Measurements from ENCODE around the gene COA8.

Gene COA8

DNA sequence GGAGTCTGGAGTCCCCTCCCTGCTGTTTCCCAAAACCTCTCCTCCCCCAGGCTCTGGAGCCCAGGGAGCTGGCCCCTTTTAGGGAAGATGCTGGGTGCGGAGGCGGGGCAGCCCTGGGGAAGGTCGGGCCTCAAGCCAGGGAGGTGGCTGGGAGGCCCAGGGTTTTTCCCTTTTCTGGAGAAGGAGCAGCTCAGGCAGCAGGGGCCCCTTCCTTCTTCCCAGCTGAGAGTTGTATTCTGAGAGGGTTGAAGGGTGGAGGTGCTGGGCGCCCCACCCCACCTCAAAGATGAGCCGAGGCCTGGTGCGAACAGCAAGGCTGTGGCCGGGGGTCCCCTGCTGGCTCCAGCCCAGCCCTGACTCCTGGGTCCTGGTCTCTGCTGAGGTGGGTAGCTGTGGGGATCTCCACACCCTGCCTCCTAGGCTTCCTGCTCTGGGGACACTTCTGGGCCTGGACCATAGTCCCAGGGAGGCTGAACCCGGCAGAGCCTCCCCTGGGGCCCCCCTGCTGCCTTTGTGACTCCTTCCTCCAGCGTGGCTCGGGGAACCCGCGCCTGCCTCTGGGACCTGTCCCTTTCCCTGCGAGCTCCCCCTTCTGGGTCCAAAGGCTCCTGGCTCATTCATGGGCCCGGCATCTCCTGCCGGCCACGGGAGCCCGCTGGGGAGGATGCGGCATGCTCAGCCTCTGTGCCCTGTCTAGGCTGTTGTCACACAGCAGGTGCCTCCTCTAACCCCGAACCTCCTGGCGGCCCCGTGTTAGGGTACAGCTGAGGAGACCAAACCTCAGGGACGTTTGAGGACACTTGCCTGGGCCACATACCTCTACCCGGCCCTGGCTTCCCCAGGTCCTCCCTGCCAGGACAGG, 29.4 kb upstream of the COA8 start:
- Histone ChIP-seq H3K36me3 (ENCODE audit: control insufficient read depth in 4 of 4, insufficient read depth in 4 of 4, low read length in 3 of 4) (peaks cover 0 to 49% (median 20%) of the 10 kb centered on the region in 4 experiments), H3K9me3 (ENCODE audit: control extremely low read depth in 1 of 5, control insufficient read depth in 4 of 5, insufficient read depth in 2 of 5, low read depth in 1 of 5, low read length in 4 of 5) (no peaks in the 10 kb centered on the region), H3K27ac (ENCODE audit: insufficient read depth in 1 of 2, low read depth in 1 of 2, low read length in 2 of 2, poor library complexity in 1 of 2, severe bottlenecking in 2 of 2) (no peak overlapping the region), H3K27me3 (replicated peaks in 2 of 5; ENCODE audit: control insufficient read depth in 4 of 5, insufficient read depth in 5 of 5, low read length in 4 of 5) (peaks cover 0 to 4% (median 0%) of the 10 kb centered on the region in 5 experiments), H3K4me3 (ENCODE audit: control insufficient read depth in 1 of 7, extremely low read depth in 1 of 7, insufficient read depth in 4 of 7, low read depth in 2 of 7, low read length in 6 of 7) (no peak overlapping the region), H3K4me1 (ENCODE audit: control extremely low read depth in 1 of 4, control insufficient read depth in 4 of 4, insufficient read depth in 4 of 4, low read length in 3 of 4) (peaks cover 0 to 21% (median 18%) of the 10 kb centered on the region in 4 experiments)
- ChIA-PET POLR2A (no interaction called here), CTCF (interaction anchor here (1.1 to 2.2 kb wide), 5 partner anchors 9 to 29 kb away, joined by 3 to 7 read pairs (median 4); no protein-coding TSS in a partner anchor)
- WGBS (ENCODE audit: insufficient coverage), result 96% methylated on average over 16 of the region's 23 CpGs
- no peak for DNase-seq

DNA sequence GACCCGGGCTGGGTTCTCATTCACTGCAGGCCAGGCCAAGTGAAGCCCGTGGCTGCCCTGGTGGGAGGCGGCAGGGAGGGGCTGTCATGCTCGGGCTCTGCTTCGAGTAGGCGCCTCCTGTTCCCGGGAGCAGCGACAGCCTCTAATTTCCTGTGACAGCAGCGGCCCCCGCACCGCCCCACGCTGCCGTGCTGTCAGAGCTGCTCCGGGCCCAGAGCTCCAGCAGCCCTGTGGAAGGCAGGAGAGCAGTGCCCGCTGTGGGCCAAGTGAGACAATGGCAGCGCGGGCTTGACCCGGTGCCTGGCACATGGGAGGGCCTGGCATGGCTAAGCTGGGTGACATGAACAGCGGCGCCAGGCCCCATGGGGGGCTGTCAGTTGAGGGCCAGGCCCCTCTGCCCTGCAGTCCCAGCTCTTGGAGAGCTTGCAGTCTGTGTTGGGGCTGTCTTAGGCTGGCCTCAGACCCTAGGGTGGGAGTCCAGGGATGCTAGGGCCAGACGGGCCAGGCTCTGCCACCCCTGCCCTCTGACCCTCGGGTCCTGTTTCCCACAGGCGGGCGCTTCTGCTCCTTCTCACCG, 28.7 kb upstream of the COA8 start:
- WGBS (ENCODE audit: insufficient coverage), result 95% methylated on average over 25 of the region's 25 CpGs
- peaks cover 0 to 11% (median 0%) of the 10 kb centered on the region in 5 experiments for H3K27me3 ChIP-seq (replicated peaks in 2 of 5; ENCODE audit: control insufficient read depth in 4 of 5, insufficient read depth in 5 of 5, low read length in 4 of 5)
- DNase-seq, result no peak
- H3K4me3 ChIP-seq (ENCODE audit: control insufficient read depth in 1 of 7, extremely low read depth in 1 of 7, insufficient read depth in 4 of 7, low read depth in 2 of 7, low read length in 6 of 7), result no peak overlapping the region
- POLR2A ChIA-PET, result no interaction called here
- H3K27ac ChIP-seq (ENCODE audit: insufficient read depth in 1 of 2, low read depth in 1 of 2, low read length in 2 of 2, poor library complexity in 1 of 2, severe bottlenecking in 2 of 2), result no peak overlapping the region
- H3K9me3 ChIP-seq (ENCODE audit: control extremely low read depth in 1 of 5, control insufficient read depth in 4 of 5, insufficient read depth in 2 of 5, low read depth in 1 of 5, low read length in 4 of 5), result no peaks in the 10 kb centered on the region
- CTCF ChIA-PET, result interaction anchor here (0.5 to 2.2 kb wide), 5 partner anchors 9 to 58 kb away, joined by 3 to 7 read pairs (median 4); no protein-coding TSS in a partner anchor
- H3K36me3 ChIP-seq (ENCODE audit: control insufficient read depth in 4 of 4, insufficient read depth in 4 of 4, low read length in 3 of 4), result peaks cover 0 to 49% (median 20%) of the 10 kb centered on the region in 4 experiments
- peaks cover 0 to 18% (median 14%) of the 10 kb centered on the region in 4 experiments for H3K4me1 ChIP-seq (ENCODE audit: control extremely low read depth in 1 of 4, control insufficient read depth in 4 of 4, insufficient read depth in 4 of 4, low read length in 3 of 4)

DNA sequence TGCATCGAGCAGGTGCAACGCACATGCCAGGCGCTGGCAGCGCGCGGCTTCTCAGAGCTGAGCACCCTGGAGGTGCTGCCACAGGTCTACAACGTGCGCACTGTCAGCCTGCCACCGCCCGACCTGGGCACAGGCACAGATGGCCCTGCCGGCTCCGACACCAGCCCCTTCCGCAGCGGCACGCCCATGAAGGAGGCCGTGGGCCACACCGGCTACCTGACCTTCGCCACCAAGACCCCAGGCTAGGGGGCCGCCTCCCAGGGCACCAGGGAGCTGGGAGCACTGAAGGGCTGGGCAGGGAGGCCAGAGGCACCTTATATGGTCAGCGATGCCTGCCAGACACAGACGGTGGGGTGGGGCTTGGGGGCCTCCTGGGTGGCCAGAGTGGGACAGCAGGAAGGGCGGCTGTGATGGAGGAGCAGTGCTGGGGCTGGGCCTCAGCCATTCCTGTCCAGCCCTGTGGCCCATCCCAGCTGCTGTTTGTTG, 28.1 kb upstream of the COA8 start:
- WGBS (ENCODE audit: insufficient coverage), result 96% methylated on average over 18 of the region's 22 CpGs
- POLR2A ChIA-PET, result no interaction called here
- Histone ChIP-seq H3K27ac (ENCODE audit: insufficient read depth in 1 of 2, low read depth in 1 of 2, low read length in 2 of 2, poor library complexity in 1 of 2, severe bottlenecking in 2 of 2) (no peak overlapping the region), H3K4me3 (ENCODE audit: control insufficient read depth in 1 of 7, extremely low read depth in 1 of 7, insufficient read depth in 4 of 7, low read depth in 2 of 7, low read length in 6 of 7) (no peak overlapping the region), H3K4me1 (ENCODE audit: control extremely low read depth in 1 of 4, control insufficient read depth in 4 of 4, insufficient read depth in 4 of 4, low read length in 3 of 4) (peaks cover 0 to 12% (median 10%) of the 10 kb centered on the region in 4 experiments), H3K9me3 (ENCODE audit: control extremely low read depth in 1 of 5, control insufficient read depth in 4 of 5, insufficient read depth in 2 of 5, low read depth in 1 of 5, low read length in 4 of 5) (no peaks in the 10 kb centered on the region), H3K27me3 (replicated peaks in 2 of 5; ENCODE audit: control insufficient read depth in 4 of 5, insufficient read depth in 5 of 5, low read length in 4 of 5) (peaks cover 0 to 15% (median 0%) of the 10 kb centered on the region in 5 experiments), H3K36me3 (ENCODE audit: control insufficient read depth in 4 of 4, insufficient read depth in 4 of 4, low read length in 3 of 4) (peaks cover 0 to 49% (median 20%) of the 10 kb centered on the region in 4 experiments)
- CTCF ChIA-PET, result interaction anchor here (0.5 to 1.6 kb wide), 4 partner anchors 10 to 57 kb away, joined by 3 to 7 read pairs (median 4); no protein-coding TSS in a partner anchor
- no peak for DNase-seq

DNA sequence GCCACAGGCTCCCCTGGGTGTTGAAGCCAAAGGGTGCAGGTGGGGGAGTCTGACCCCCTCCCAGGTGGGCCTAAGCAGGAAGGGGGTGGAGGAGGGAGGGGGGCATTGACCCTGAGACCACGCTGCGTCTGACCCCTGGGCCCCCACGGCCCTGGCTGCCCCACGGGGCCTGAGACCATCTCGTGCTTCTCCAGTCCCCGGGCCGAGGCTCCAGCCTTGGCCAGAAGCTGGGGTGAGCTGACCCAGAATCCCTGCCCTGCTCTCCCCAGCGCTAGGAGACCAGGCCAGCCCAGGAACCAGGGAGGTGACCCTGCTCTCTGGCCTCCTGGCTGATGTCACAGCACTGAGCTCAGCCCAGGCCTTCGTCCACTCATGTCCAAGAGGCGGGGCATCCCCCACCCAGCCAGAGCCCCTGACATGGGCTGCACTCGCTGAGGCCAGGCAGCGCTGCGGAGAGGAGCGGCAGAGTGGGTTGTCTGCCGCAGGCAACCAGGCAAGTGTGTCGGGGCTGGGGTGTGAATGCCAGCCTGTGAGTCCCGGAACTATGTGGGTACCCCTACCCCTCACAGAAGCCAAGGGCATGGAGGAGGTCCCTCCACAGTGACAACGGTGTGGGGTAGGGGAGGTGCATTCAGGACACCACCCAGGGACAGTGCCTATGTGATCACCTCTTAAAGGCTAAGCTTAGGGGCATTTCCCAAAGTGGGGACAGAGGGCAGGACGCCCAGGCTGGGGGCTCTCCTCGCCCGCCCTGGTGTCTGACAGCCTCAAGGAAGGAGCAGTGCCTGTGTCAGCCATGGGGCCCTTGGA, 27.5 kb upstream of the COA8 start:
- H3K9me3 ChIP-seq (ENCODE audit: control extremely low read depth in 1 of 5, control insufficient read depth in 4 of 5, insufficient read depth in 2 of 5, low read depth in 1 of 5, low read length in 4 of 5), result no peaks in the 10 kb centered on the region
- ChIA-PET POLR2A (interaction anchor here (0.6 kb wide), 1 partner anchor 1056 kb away, joined by 3 read pairs; no protein-coding TSS in a partner anchor), CTCF (interaction anchor here (1.4 to 1.6 kb wide), 2 partner anchors 10 to 17 kb away, joined by 6 to 7 read pairs; no protein-coding TSS in a partner anchor)
- 98% methylated on average over 19 of the region's 21 CpGs for WGBS (ENCODE audit: insufficient coverage)
- peaks cover 0 to 46% (median 20%) of the 10 kb centered on the region in 4 experiments for H3K36me3 ChIP-seq (ENCODE audit: control insufficient read depth in 4 of 4, insufficient read depth in 4 of 4, low read length in 3 of 4)
- peaks cover 0 to 6% (median 3%) of the 10 kb centered on the region in 4 experiments for H3K4me1 ChIP-seq (ENCODE audit: control extremely low read depth in 1 of 4, control insufficient read depth in 4 of 4, insufficient read depth in 4 of 4, low read length in 3 of 4)
- peaks cover 0 to 20% (median under 1%) of the 10 kb centered on the region in 5 experiments for H3K27me3 ChIP-seq (replicated peaks in 2 of 5; ENCODE audit: control insufficient read depth in 4 of 5, insufficient read depth in 5 of 5, low read length in 4 of 5)
- no peak for DNase-seq
- no peak overlapping the region for H3K27ac ChIP-seq (ENCODE audit: insufficient read depth in 1 of 2, low read depth in 1 of 2, low read length in 2 of 2, poor library complexity in 1 of 2, severe bottlenecking in 2 of 2)
- no peak overlapping the region for H3K4me3 ChIP-seq (ENCODE audit: control insufficient read depth in 1 of 7, extremely low read depth in 1 of 7, insufficient read depth in 4 of 7, low read depth in 2 of 7, low read length in 6 of 7)

DNA sequence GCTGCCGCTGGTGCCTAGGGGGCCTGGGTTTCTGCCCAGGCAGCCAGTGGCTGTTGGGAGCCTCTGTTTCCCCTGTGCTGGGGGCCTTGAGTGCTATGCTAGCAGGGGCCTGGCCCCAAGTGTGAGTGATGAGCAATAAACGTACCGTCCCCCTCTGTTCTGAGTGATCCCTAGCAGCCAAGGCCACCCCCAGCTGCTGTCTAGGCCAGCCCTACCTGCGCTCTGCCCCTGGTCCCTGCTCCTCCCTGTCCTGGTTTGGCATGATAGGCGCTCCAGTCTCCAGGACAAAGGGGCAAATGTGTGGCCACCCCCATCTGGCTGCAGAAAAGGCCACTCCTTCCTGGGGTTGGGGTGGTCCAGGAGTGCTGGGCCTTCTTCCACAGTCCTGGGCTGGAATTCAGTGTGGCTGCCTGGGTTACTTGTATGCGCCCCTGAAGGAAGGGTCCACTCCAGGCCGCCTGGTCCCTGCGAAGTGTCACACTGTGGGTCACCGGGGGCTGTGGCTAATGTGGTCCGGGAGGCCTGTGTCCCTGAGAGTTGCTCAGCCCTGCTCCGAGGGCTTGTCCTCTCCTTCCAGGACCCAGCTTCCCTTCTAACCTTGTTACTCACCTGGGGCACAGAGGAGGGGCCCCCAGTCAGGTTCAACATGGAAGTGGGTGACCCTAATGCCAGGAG, 26.7 kb upstream of the COA8 start:
- peaks cover 0 to 6% (median under 1%) of the 10 kb centered on the region in 4 experiments for H3K4me1 ChIP-seq (ENCODE audit: control extremely low read depth in 1 of 4, control insufficient read depth in 4 of 4, insufficient read depth in 4 of 4, low read length in 3 of 4)
- H3K27ac ChIP-seq (ENCODE audit: insufficient read depth in 1 of 2, low read depth in 1 of 2, low read length in 2 of 2, poor library complexity in 1 of 2, severe bottlenecking in 2 of 2), result no peak overlapping the region
- no peak overlapping the region for H3K4me3 ChIP-seq (ENCODE audit: control insufficient read depth in 1 of 7, extremely low read depth in 1 of 7, insufficient read depth in 4 of 7, low read depth in 2 of 7, low read length in 6 of 7)
- CTCF ChIA-PET, result interaction anchor here (0.7 to 1.7 kb wide), 4 partner anchors 17 to 133 kb away, joined by 3 to 6 read pairs (median 4); no protein-coding TSS in a partner anchor
- peaks cover 0 to 39% (median 20%) of the 10 kb centered on the region in 4 experiments for H3K36me3 ChIP-seq (ENCODE audit: control insufficient read depth in 4 of 4, insufficient read depth in 4 of 4, low read length in 3 of 4)
- H3K9me3 ChIP-seq (ENCODE audit: control extremely low read depth in 1 of 5, control insufficient read depth in 4 of 5, insufficient read depth in 2 of 5, low read depth in 1 of 5, low read length in 4 of 5), result no peaks in the 10 kb centered on the region
- H3K27me3 ChIP-seq (replicated peaks in 2 of 5; ENCODE audit: control insufficient read depth in 4 of 5, insufficient read depth in 5 of 5, low read length in 4 of 5), result peaks cover 0 to 20% (median 2%) of the 10 kb centered on the region in 5 experiments
- no peak for DNase-seq
- 96% methylated on average over 10 of the region's 11 CpGs for WGBS (ENCODE audit: insufficient coverage)
- POLR2A ChIA-PET, result interaction anchor here (0.6 kb wide), 1 partner anchor 1056 kb away, joined by 3 read pairs; no protein-coding TSS in a partner anchor

DNA sequence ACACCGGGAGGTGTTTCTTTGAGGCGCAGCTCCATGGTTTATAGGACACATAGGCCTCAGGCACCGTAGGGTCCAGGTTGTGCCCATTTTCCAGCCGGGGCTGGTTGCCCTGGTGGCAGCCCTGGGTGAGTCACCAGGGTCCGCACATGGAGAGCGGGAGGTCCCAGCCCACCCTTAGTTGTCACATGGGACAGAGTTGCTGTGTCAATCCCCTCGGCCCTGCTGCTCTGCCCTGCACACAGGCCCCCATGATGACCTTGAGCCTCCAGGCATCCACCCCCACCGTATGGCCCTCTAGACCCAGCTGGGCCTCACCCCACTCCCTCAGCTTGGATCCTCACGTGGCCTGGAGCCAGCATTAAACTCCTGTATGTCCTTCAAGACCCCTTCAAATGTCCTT, 26.1 kb upstream of the COA8 start:
- CTCF ChIA-PET, result interaction anchor here (0.7 to 1.7 kb wide), 3 partner anchors 17 to 132 kb away, joined by 3 to 5 read pairs (median 3); no protein-coding TSS in a partner anchor
- no peak for DNase-seq
- Histone ChIP-seq H3K4me3 (ENCODE audit: control insufficient read depth in 1 of 7, extremely low read depth in 1 of 7, insufficient read depth in 4 of 7, low read depth in 2 of 7, low read length in 6 of 7) (no peak overlapping the region), H3K27ac (ENCODE audit: insufficient read depth in 1 of 2, low read depth in 1 of 2, low read length in 2 of 2, poor library complexity in 1 of 2, severe bottlenecking in 2 of 2) (no peak overlapping the region), H3K27me3 (replicated peaks in 2 of 5; ENCODE audit: control insufficient read depth in 4 of 5, insufficient read depth in 5 of 5, low read length in 4 of 5) (peaks cover 0 to 20% (median 2%) of the 10 kb centered on the region in 5 experiments), H3K4me1 (ENCODE audit: control extremely low read depth in 1 of 4, control insufficient read depth in 4 of 4, insufficient read depth in 4 of 4, low read length in 3 of 4) (peaks cover 0 to 9% (median 1%) of the 10 kb centered on the region in 4 experiments), H3K36me3 (ENCODE audit: control insufficient read depth in 4 of 4, insufficient read depth in 4 of 4, low read length in 3 of 4) (peaks cover 0 to 37% (median 19%) of the 10 kb centered on the region in 4 experiments), H3K9me3 (ENCODE audit: control extremely low read depth in 1 of 5, control insufficient read depth in 4 of 5, insufficient read depth in 2 of 5, low read depth in 1 of 5, low read length in 4 of 5) (no peaks in the 10 kb centered on the region)
- 86% methylated on average over 9 of the region's 9 CpGs for WGBS (ENCODE audit: insufficient coverage)
- POLR2A ChIA-PET, result no interaction called here

Measured in common myeloid progenitor, CD34-positive (primary cell).